Hematopoietic multipotent progenitor cell treated with erythropoietin and hydrocortisone succinate and interleukin-3 and kit ligand, for 4 days (in vitro differentiated cells): Measurements from ENCODE around the gene SPON2.
"Not testable (repeated sequence)": the region's sequence is repeated elsewhere in the genome, so short reads cannot be mapped to it uniquely, and the experiment has no call there.

ENCODE experiments used
- DNase-seq: peaks from one replicate; pipeline ENCODE4 v3.0.0-alpha.2; 2015

SPON2 gene

GRCh38 chr4:1139860-1140259 lies 32.5 kb downstream of the SPON2 start:
- no peak for DNase-seq

DNA sequence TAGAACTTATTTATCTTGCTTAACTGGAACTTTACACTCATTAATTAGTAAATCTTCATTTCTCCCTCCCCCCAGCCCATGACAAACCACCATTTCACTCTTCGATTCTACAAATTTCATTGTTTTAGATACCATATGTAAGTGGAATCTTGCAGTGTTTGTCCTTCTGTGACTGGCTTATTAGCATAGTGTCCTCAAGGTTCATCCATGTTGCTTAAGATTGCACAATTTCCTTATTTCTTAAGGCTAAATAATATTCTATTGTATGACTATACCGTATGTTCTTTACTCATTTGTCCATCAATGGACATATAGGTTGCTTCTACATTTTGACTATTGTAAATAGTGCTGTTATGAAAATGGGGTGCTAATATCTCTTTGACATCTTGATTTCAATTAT lies 34.5 kb downstream of the SPON2 start:
- DNase-seq, result peak; percentile 34

- peak; percentile 53 for DNase-seq
Measured at GRCh38 chr4:1137063-1137776, 35.2 kb downstream of the SPON2 start.

DNA sequence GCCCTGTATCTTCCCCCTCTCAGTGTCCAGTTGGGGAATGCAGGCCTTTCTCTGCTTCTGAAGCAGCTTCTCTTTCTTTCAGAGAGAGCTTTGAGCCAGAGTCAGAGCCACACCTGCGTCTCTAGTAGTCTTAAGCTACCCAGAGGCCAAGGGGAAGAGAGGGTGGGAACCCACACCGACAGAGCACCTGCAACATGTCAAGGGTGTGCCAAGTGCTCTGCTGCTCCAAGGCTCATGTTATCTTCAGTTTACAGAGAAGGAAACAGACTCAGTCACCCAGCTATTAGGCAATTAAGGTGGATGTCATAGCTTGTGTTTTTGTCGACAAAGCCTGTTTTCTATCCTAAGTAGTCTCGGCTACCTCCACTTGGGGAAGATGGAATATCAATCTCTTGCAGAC lies 36.3 kb downstream of the SPON2 start:
- peak; percentile 50 for DNase-seq

DNA sequence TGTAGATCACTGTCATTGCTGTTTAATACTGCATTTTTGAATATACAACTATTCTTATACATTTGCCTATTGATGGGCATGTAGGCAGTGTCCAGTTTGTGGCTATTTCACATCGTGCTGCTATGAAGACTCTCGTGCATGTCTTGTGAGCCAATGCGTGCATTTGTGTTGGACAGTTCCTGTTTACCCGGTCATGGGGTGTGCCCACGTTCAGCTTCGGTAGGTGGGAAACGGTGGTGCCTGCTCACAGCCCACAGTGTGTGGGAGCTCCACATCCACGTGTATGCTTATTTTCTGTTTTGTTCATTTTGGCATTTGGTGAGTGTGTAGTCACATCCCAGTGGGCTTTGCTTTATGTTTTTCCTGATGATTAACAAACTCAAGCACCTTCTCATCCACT lies 39.4 kb downstream of the SPON2 start:
- no peak for DNase-seq

- DNase-seq, result peak; percentile 87
Measured at GRCh38 chr4:1130316-1131186, 41.8 kb downstream of the SPON2 start.

DNA sequence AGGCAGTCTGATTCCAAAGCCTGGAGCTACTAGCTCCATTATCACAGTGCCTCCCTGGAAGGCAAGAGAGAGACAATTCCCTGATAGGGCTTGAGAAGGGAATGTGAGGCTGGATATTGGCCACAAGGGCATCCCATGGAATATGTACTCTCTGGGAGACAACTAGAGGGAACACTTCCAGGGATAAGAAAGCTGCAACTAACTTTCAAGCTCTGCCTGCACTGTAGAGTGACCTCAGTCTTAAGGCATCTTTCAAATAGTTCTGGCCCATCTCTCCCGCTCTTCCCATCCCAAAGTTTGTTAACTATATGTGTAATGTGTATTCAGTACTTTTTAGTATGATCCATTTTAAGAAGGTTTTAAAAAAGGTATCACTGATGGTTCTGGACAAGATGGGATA lies 45.9 kb downstream of the SPON2 start:
- no peak for DNase-seq

GRCh38 chr4:1125466-1125865 lies 46.9 kb downstream of the SPON2 start:
- DNase-seq, result not testable (repeated sequence)

DNA sequence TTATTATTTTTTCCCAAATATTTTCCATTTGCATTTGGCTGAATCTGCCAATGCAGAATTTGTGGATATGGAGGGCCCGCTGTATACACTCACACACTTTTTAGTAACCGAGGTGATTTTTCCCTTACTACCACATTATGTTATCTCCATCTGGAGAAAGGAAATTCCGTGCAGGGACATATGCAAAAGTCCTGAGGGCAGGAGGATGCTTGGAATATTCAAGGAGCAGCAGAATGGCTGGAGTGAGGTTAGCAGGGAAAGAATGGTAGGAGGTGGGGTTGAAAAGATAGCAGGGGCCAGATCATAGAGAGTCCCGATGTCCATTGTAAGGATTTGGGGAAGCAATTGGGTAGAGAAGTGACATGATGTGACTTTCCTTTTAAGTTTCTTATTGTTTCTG lies 47.6 kb downstream of the SPON2 start:
- DNase-seq, result no peak

DNA sequence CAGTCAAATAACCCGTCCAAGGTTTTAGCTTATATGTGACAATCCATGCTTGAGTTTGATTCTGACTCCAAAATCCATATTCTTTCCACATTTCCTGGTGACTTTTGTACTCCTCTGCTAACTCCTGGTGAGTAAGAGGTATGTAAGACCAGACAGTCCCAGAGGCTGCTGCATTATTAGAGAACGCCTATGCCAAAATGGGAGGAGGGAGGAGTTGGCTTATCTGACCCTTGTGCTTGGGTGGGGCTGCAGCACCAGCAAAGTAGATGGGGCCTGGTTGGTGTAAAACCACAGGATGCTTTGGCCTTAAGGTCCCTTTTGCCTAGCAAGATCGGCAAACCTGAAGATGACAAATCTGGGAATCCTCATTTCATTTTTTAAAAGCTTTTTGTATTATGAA lies 49.9 kb downstream of the SPON2 start:
- DNase-seq, result peak; percentile 43
